Neural cell (in vitro differentiated cells): ENCODE results near the gene HIF3A. TPM values are rescaled to one million over a fixed set of nuclear protein-coding genes. Genes with fewer than 3 reads are reported as not detected.

Experiments
- H2AFZ ChIP-seq: fragments of 200-600, 300-800 bp; sonication (generic), shearing (Covaris generic); 2 replicates; pipeline ENCODE4 v1.6.0; 2014; ENCODE audit warnings: low read depth, mild to moderate bottlenecking, antibody characterized with exemption, low read length, moderate library complexity
- H3F3A ChIP-seq: fragments of 200-600 bp; shearing (Covaris generic); 2 replicates; pipeline ENCODE4 v1.6.1; 2016; ENCODE audit warnings: mild to moderate bottlenecking, moderate library complexity, mixed read lengths, antibody characterized with exemption, low read length; ENCODE audit not compliant: insufficient read depth, poor library complexity, severe bottlenecking
- H3K27ac ChIP-seq: fragments of 200-600, 300-800 bp; sonication (generic), shearing (Covaris generic); 2 replicates; pipeline ENCODE4 v1.5.1; 2014; ENCODE audit warnings: mild to moderate bottlenecking, low read length, moderate library complexity
- H3K27me3 ChIP-seq: fragments of 300-800, 200-600 bp; sonication (generic), shearing (Covaris generic); 2 replicates; pipeline ENCODE4 v1.6.0; 2014; ENCODE audit warnings: mild to moderate bottlenecking, low read depth, low read length, moderate library complexity; ENCODE audit not compliant: insufficient read depth
- H3K36me3 ChIP-seq: fragments of 300-800, 200-600 bp; sonication (generic), shearing (Covaris generic); 2 replicates; pipeline ENCODE4 v1.5.1; 2014; ENCODE audit warnings: mild to moderate bottlenecking, antibody characterized with exemption, low read length, moderate library complexity; ENCODE audit not compliant: insufficient read depth
- H3K4me2 ChIP-seq: fragments of 300-800, 200-600 bp; sonication (generic), shearing (Covaris generic); 2 replicates; pipeline ENCODE4 v1.6.0; 2014; ENCODE audit warnings: mild to moderate bottlenecking, low read length
- H3K4me3 ChIP-seq: fragments of 300-800, 200-600 bp; sonication (generic), shearing (Covaris generic); 2 replicates; pipeline ENCODE4 v1.5.1; 2014; ENCODE audit warnings: mild to moderate bottlenecking, low read length, moderate library complexity
- H3K79me2 ChIP-seq: fragments of 200-600 bp; shearing (Covaris generic); replicated peaks from 2 replicates; pipeline ENCODE4 v1.6.0; 2014; ENCODE audit warnings: mild to moderate bottlenecking, low read length, moderate library complexity; ENCODE audit not compliant: insufficient read depth
- H3K9ac ChIP-seq: fragments of 300-800, 200-600 bp; sonication (generic), shearing (Covaris generic); 2 replicates; pipeline ENCODE4 v1.6.1; 2016; ENCODE audit warnings: mild to moderate bottlenecking, low read length, mixed read lengths
- H3K9me2 ChIP-seq: fragments of 200-600 bp; shearing (Covaris generic); 2 replicates; pipeline ENCODE4 v1.6.1; 2016; ENCODE audit warnings: mild to moderate bottlenecking, low read length, mixed read lengths; ENCODE audit not compliant: insufficient read depth
- H3K9me3 ChIP-seq: fragments of 200-600, 300-800 bp; sonication (generic), shearing (Covaris generic); 2 replicates; pipeline ENCODE4 v1.6.1; 2016; ENCODE audit warnings: mild to moderate bottlenecking, mixed run types, low read length, moderate library complexity, mixed read lengths
- H4K20me1 ChIP-seq: fragments of 200-600 bp; shearing (Covaris generic); 2 replicates; pipeline ENCODE4 v1.6.1; 2016; ENCODE audit warnings: mild to moderate bottlenecking, mixed run types; ENCODE audit not compliant: insufficient read depth
- EP300 ChIP-seq: fragments of 450-650 bp; conservative IDR thresholded peaks from 2 replicates; pipeline ENCODE4 v1.6.1; 2014; ENCODE audit warnings: antibody characterized with exemption, mild to moderate bottlenecking, moderate library complexity; ENCODE audit not compliant: poor library complexity, severe bottlenecking
- EZH2 ChIP-seq: fragments of 200-600, 300-800 bp; shearing (Covaris generic), sonication (generic); IDR thresholded peaks from 2 replicates; pipeline ENCODE4 v1.6.1; 2014; ENCODE audit warnings: antibody characterized with exemption, low read length, borderline replicate concordance, mild to moderate bottlenecking; ENCODE audit not compliant: insufficient read depth, poor library complexity, severe bottlenecking
- MXI1 ChIP-seq: fragments of 450-650 bp; conservative IDR thresholded peaks from 2 replicates; pipeline ENCODE4 v1.6.1; 2014; ENCODE audit warnings: antibody characterized with exemption, mild to moderate bottlenecking; ENCODE audit not compliant: poor library complexity, severe bottlenecking
- POLR2AphosphoS5 ChIP-seq: IDR thresholded peaks from 2 replicates; pipeline ENCODE4 v1.6.1; 2012
- RAD21 ChIP-seq: fragments of 450-650 bp; conservative IDR thresholded peaks from 2 replicates; pipeline ENCODE4 v1.6.1; 2014; ENCODE audit warnings: antibody characterized with exemption, mild to moderate bottlenecking, moderate library complexity
- SMC3 ChIP-seq: fragments of 450-650 bp; conservative IDR thresholded peaks from 2 replicates; pipeline ENCODE4 v1.6.1; 2014; ENCODE audit warnings: antibody characterized with exemption, mild to moderate bottlenecking, moderate library complexity; ENCODE audit not compliant: poor library complexity
- TAF1 ChIP-seq: IDR thresholded peaks from 2 replicates; pipeline ENCODE4 v1.6.1; 2012; ENCODE audit warnings: low read depth
- polyA plus RNA-seq: library from polyadenylated mRNA; depleted of rRNA; stranded (reverse); fragments of >200 nt; gene quantifications from 2 replicates; pipeline ENCODE4 v1.2.3, GENCODE V29; 2014
- TF ChIP-seq, protein P1 (sequence below): fragments of 450-650 bp; IDR thresholded peaks from 2 replicates; pipeline ENCODE4 v1.5.1; 2014; ENCODE audit warnings: antibody characterized with exemption, mild to moderate bottlenecking, moderate library complexity; ENCODE audit not compliant: poor library complexity, severe bottlenecking
- TF ChIP-seq, protein P2 (sequence below): IDR thresholded peaks from 2 replicates; pipeline ENCODE4 v1.6.1; 2012; ENCODE audit warnings: borderline replicate concordance

HIF3A gene
- polyA plus RNA-seq, 1 donor from 2014 or later: 2.0 TPM

DNA sequence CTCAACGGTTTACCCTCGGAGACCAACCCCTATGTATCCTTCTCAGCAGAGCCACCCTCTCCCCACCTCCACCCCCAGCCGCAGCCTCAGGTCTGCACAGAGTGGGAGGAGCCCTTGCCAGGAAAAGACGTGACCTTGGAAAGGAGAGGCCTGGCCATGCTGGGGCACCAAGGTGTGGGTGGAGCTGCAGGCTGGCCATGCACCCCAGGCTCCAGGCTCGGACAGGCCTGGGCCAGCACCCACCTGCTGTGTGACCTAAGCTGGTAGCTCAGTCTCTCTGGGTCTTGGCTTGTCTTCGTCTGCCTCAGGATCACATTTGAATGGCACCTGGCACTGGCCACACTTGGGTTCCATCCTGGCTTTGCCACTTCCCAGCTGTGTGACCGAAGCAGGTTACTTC, 87.0 kb downstream of the HIF3A start:
- Histone ChIP-seq H3K27ac (no peak overlapping the region), H3K4me3 (no peak overlapping the region), H3K4me2 (no peak overlapping the region), H3K36me3 (peaks cover 3% of the 10 kb centered on the region), H4K20me1 (no peaks in the 10 kb centered on the region), H3K9me3 (no peaks in the 10 kb centered on the region), H3F3A (no peaks in the 10 kb centered on the region), H3K27me3 (no peaks in the 10 kb centered on the region), H3K79me2 (peaks cover 3% of the 10 kb centered on the region), H3K9me2 (no peaks in the 10 kb centered on the region), H2AFZ (no peak overlapping the region), H3K9ac (no peak overlapping the region)
- no peak for TF ChIP-seq SMC3
- TF ChIP-seq EP300: no peak
- TF ChIP-seq, protein P1, sequence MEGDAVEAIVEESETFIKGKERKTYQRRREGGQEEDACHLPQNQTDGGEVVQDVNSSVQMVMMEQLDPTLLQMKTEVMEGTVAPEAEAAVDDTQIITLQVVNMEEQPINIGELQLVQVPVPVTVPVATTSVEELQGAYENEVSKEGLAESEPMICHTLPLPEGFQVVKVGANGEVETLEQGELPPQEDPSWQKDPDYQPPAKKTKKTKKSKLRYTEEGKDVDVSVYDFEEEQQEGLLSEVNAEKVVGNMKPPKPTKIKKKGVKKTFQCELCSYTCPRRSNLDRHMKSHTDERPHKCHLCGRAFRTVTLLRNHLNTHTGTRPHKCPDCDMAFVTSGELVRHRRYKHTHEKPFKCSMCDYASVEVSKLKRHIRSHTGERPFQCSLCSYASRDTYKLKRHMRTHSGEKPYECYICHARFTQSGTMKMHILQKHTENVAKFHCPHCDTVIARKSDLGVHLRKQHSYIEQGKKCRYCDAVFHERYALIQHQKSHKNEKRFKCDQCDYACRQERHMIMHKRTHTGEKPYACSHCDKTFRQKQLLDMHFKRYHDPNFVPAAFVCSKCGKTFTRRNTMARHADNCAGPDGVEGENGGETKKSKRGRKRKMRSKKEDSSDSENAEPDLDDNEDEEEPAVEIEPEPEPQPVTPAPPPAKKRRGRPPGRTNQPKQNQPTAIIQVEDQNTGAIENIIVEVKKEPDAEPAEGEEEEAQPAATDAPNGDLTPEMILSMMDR: no peak
- no peak for TF ChIP-seq RAD21
- TF ChIP-seq, protein P2, sequence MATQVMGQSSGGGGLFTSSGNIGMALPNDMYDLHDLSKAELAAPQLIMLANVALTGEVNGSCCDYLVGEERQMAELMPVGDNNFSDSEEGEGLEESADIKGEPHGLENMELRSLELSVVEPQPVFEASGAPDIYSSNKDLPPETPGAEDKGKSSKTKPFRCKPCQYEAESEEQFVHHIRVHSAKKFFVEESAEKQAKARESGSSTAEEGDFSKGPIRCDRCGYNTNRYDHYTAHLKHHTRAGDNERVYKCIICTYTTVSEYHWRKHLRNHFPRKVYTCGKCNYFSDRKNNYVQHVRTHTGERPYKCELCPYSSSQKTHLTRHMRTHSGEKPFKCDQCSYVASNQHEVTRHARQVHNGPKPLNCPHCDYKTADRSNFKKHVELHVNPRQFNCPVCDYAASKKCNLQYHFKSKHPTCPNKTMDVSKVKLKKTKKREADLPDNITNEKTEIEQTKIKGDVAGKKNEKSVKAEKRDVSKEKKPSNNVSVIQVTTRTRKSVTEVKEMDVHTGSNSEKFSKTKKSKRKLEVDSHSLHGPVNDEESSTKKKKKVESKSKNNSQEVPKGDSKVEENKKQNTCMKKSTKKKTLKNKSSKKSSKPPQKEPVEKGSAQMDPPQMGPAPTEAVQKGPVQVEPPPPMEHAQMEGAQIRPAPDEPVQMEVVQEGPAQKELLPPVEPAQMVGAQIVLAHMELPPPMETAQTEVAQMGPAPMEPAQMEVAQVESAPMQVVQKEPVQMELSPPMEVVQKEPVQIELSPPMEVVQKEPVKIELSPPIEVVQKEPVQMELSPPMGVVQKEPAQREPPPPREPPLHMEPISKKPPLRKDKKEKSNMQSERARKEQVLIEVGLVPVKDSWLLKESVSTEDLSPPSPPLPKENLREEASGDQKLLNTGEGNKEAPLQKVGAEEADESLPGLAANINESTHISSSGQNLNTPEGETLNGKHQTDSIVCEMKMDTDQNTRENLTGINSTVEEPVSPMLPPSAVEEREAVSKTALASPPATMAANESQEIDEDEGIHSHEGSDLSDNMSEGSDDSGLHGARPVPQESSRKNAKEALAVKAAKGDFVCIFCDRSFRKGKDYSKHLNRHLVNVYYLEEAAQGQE: no peak
- TF ChIP-seq EZH2: no peak
- TF ChIP-seq MXI1: no peak

DNA sequence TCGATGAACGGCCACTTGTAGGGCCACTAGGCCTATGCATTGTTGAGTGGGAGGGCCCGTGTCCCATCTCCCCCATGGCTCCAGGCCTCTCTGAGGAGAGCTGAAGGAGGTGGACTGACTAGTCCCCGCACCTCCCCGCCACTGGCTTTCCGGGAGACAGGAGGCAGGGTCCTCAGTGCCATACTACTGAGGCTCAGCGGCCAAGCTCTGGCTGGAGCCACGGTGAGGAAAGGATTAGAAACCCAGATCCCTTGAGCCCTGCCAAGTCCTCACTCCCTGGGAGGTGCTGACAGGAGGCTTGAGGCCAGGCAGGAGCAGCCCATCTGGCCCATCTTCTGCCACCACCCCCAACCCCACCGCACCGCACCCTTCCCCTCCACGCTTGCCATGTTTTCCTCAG, 87.6 kb downstream of the HIF3A start:
- no peak overlapping the region for H3K27ac ChIP-seq
- H3K79me2 ChIP-seq: peaks cover 3% of the 10 kb centered on the region
- H3K9me3 ChIP-seq: no peaks in the 10 kb centered on the region
- H2AFZ ChIP-seq: no peak overlapping the region
- H3K4me3 ChIP-seq: no peak overlapping the region
- H3K9ac ChIP-seq: no peak overlapping the region
- no peaks in the 10 kb centered on the region for H3K27me3 ChIP-seq
- H3K9me2 ChIP-seq: no peaks in the 10 kb centered on the region
- TF ChIP-seq EP300 (no peak), EZH2 (no peak), RAD21 (no peak), SMC3 (no peak), MXI1 (no peak), POLR2AphosphoS5 (no peak), TAF1 (no peak)
- TF ChIP-seq, protein P2: no peak
- TF ChIP-seq, protein P1: no peak
- H3K4me2 ChIP-seq: no peak overlapping the region
- no peaks in the 10 kb centered on the region for H4K20me1 ChIP-seq
- H3F3A ChIP-seq: no peaks in the 10 kb centered on the region
- H3K36me3 ChIP-seq: peaks cover 3% of the 10 kb centered on the region
